Stimulated activated CD4-positive, alpha-beta T cell treated with anti-CD3 and anti-CD28 coated beads, TNF-alpha, amount 100 ng/mL, for 24 hours (primary cell): Measurements from ENCODE around the gene NDE1.
"Not testable (repeated sequence)": the region's sequence is repeated elsewhere in the genome, so short reads cannot be mapped to it uniquely, and the experiment has no call there.

ENCODE experiments used
- DNase-seq, 3 experiments: peaks; one replicate each; pipeline ENCODE4 v3.0.0-alpha.2; 2020; ENCODE audit warnings: low read depth in 3 of 3

NDE1 gene

GRCh38 chr16:15694499-15694898, 44.5 kb downstream of the NDE1 start:
- DNase-seq = no peak

DNA sequence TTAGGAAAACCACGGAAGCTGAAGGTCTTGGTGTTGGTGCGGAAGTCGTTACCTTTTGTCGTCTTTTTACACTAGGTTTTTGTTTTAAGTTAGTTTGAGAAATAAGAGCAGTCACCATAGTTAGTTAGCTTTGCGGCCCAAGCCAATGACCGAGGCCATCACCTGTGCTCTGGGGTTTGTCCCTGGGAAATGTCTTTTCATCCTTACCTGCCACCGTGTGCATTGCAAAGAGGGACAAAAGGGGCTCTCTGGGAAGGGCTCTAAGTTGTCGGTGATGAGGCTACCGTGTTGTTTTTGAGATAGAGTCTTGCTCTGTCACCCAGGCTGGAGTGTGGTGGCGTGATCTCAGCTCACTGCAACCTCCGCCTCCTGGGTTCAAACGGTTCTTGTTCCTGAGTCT, 49.8 kb downstream of the NDE1 start:
- no peak for DNase-seq

- DNase-seq = no peak
These were observed 51.3 kb downstream of the NDE1 start for GRCh38 chr16:15701367-15701766.

DNA sequence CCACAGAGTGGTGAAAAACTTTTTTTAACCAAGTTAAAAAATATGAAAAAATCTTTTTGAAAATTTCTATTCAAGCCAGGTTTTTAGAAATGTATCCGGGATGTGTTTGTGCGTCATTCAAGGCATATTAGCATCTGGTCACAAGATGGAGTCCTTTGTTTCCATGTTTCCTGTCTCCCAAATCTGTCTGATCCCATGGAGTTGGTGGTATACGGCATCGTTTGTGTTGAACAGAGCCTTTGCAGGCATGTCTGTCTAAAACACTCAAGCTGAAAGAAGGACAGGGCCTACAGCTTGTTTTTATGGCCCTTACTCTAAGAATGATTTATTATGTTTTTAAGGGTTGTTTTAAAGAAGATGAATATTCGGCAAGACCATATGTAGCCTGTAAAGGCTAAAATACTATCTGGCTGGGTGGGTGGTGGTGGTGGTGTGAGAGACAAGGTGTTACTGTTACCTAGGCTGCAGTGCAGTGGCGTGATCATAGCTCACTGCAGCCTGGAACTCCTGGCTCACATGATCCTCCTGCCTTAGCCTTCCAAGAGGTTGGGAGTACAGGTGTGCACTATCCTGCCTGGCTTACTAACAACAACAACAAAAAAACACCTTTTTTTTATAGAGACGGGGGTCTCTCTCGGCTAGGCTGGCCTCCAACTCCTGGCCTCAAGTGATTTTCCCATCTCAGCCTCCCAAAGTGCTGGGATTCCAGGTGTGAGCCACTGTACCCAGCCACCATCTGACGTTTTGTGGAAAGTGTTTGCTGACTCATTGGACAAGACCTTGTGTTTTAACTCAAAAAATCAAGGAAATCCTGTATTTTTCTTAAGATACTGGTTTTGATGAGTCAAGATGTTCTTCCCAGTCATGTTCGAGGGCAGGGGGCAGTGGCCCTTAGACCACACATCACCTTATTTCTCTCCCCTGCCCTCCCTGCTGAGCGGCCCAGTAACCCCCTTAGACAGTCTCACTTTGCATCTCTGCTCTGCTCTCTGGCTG, 52.2 kb downstream of the NDE1 start:
- DNase-seq = no peak

DNA sequence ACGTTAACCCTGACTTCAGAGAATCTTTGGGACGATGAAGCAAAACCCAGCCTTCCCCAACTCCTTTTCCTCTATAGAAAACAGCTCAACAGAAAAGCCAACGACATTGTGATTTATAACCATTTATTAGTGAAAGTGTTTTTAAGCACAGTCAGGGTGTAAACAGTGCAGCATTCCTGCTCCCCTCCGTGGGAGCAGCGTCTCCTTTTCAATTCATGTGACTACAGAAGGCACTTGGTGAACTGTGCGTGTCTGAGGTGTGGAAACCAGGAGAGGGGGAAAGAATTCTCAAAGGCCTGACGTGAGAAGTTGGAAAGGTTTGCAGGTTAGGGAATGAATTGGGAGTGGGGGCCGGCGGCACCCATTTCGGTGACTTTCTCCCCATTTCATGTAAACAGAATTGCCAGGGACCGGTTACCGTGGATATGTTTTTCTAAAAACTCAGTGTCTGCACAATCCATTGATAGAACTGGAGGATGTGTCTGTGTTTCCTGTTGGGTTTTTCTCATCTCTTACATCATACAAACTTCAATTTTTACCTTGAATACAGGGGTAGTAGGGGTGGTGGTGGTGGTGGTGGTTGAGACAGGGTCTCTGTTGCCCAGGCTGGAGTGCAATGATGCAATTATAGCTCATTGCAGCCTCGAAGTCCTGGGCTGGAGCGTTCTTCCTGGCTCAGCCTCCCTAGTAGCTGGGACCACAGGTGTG, 53.1 kb downstream of the NDE1 start:
- DNase-seq = no peak

DNA sequence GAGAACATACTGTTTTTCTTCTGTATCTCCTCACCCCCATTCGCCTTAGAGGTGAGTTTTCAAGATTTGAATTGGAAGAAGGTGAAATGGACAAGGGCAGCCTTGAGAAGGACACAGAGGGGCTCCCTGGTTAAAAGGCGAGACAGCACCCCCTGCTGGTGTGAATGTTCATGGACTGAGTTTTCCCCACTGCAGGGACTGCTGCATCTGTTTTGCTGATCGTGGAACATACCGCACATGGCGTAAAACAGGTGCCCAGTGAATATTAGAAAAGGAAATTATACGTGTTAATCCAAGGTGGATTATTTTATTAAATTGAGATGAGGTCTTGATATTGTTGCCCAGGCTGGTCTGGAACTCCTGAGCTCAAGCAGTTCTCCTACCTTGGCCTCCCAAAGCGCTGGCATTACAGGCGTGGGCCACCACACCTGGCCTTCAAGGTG, 54.5 kb downstream of the NDE1 start:
- DNase-seq = peak; percentile 63 to 74 (median 68)

- DNase-seq = no peak
These were observed 55.1 kb downstream of the NDE1 start for GRCh38 chr16:15705064-15705565.

DNA sequence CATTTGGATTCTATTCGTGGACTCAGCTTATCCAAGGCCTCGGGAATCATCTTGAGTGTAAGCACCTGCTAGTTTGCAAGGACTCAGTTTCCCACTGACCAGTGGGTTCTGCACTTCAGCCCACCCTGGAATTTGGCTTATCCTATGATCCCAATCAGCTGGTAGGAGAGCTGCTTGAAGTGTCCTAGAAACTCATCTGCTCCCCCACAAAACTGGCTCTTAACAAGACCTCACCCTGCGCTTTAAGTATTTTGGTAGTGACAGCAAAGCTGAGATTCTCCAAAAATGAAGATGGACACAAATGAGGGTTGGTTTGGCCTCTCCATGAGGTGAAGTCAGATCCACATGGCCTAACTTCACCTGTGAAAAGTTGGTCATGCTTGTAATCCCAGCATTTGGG, 57.3 kb downstream of the NDE1 start:
- no peak for DNase-seq

DNA sequence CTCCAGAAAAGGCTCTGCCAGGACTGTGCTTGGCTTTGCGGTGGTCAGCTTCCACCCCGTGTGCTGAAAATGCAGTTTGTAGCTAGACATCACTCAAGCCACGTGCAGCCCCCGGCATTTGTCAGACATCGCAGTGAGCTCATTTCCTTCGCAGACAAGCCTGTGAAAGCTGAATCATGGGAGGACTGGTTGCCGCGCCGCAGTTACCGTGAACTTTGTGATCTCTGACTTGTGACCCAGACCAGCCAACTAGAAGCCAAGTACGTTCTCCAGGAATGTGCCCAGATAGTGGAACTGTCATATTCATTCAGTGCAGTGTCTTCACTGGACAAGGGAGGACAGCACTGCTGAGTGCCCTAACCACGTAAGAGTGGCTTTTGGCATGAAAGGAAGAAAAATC, 58.1 kb downstream of the NDE1 start:
- DNase-seq = no peak

DNA sequence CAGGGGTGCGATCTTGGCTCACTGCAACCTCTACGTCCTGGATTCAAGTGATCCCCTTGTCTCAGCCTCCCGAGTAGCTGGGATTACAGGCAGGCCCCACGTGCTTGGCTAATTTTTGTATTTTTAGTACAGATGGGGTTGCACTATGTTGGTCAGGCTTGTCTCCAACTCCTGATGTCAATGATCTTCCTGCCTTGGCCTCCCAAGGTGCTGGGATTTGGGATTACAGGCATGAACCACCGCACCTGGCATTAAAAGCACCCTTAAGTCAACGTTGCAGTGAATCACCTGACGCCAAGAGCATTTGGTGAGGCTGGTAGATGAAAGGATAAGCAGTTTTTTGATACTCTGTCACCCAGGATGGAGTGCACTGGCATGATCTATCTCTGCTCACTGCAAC, 59.0 kb downstream of the NDE1 start:
- DNase-seq = no peak

- no peak for DNase-seq
These were observed 64.5 kb downstream of the NDE1 start for GRCh38 chr16:15714393-15715172.

DNA sequence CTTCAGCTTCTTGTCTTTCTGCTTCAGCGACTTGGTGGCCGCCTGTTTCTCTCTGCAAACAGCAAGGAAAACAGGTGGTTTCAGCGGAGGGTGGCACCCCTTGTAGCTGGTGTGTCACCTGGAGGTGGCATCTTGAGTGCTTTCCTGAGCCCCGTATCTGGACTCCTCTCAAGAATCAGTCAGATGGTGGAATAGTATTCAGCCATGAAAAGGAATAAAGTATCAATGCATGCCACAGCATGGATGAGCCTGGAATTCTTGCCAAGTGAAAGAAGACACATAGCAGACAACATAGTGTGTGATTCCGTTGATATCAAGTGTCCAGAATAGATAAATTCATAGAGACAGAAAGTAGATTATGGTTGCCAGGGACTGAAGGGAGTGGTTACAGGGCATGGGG, 65.2 kb downstream of the NDE1 start:
- DNase-seq = no peak

- no peak for DNase-seq
These were observed 66.8 kb downstream of the NDE1 start for GRCh38 chr16:15716694-15717447.

DNA sequence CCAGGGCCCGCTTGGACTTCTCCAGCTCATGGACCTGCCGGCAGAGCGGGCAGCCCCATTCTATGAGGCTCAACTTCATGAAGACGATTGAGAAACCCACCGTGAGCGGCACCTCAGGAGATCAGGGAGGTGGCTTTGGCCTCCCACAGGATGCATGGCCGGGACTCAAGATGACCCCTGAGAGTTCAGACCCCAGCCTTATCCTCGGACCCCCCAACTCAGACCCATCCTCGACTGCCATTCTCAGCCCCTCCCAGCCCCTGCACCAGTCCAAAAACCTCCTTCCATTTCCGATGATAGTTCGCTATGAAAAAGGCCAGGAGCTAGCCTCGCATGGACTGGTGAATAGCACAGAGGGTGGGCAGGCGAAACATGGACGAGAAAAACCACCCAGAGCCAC, 71.0 kb downstream of the NDE1 start:
- no peak for DNase-seq

- DNase-seq = no peak
These were observed 73.8 kb downstream of the NDE1 start for GRCh38 chr16:15723808-15724207.

- no peak for DNase-seq
These were observed 75.7 kb downstream of the NDE1 start for GRCh38 chr16:15725641-15726240.

DNA sequence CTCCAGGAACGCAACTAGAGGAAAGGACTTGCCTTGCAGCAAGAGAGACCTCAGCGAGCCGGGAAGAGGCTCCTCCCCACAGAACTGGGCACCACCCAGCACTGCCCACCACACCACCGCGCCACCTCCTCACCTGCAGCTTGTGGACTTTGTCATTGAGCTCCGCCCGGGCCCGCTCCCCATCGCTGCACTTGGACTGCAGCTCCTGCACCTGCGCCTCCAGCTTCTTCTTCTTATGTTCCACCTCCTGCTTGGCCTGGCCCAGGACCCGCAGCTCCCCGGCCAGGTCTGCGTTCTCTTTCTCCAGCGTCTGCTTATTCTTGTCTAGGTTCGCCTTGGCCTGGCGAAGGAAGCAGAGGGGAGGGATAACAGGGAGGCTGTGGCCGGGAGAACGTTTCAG, 76.7 kb downstream of the NDE1 start:
- no peak for DNase-seq

DNA sequence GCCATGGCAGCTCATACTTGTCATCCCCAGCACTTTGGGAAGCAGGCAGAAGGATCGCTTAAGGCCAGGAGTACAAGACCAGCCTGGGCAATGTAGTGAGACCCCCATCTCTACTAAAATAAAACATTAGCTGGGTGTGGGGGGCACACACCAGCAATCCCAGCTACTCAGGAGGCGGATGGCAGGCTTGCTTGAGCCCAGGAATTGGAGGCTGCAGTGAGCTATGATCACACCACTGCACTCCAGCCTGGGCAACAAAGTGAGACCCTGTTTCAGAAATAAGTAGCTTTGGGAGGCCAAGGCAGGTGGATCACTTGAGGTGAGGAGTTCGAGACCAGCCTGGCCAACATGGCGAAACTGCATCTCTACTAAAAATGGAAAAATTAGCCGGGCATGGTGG, 77.7 kb downstream of the NDE1 start:
- not testable (repeated sequence) for DNase-seq

DNA sequence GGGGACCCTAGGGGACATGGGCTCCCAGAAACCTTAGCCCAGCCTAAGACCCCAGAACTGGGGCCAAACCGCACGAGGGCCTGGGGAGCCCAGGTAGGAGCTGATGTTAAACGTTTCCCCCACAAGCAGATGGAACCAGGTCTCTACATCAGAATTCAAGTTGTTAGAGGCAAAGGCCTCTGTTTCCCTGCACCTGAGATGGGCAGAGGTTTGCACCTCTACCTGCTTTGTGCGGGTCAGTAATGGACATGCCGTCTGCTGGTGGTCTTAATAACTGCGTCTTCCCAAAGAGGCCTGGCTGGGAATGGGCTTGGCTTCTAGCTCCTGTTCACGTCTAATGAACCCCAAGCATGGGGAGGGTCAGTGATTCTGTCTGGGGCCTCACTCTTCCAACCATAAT, 79.1 kb downstream of the NDE1 start:
- DNase-seq = no peak

GRCh38 chr16:15732416-15732815, 82.4 kb downstream of the NDE1 start:
- no peak for DNase-seq

GRCh38 chr16:15735610-15736009, 85.6 kb downstream of the NDE1 start:
- DNase-seq = no peak
